OCI-LY1 (cell line): Measurements from ENCODE around the gene SPOCK2.

Experiments used
- CTCF ChIP-seq: fragments of 200-600 bp; sonication (generic), shearing (Covaris generic); IDR thresholded peaks from 2 replicates; pipeline ENCODE4 v1.5.1; 2017; ENCODE audit warnings: mild to moderate bottlenecking, antibody characterized with exemption, low read length, moderate library complexity, mixed read lengths
- EZH2 ChIP-seq: fragments of 200-600 bp; sonication (generic), shearing (Covaris generic); IDR thresholded peaks from 2 replicates; pipeline ENCODE4 v1.8.0; 2017; ENCODE audit warnings: borderline replicate concordance, mixed run types, mild to moderate bottlenecking, antibody characterized with exemption, low read length, moderate library complexity, mixed read lengths

- TF ChIP-seq EZH2 (no peak), CTCF (no peak)
Measured at GRCh38 chr10:72031706-72032105, 56.6 kb downstream of the SPOCK2 start.
